Fibroblast of mammary gland (primary cell): ENCODE data around the gene SLC12A7.

ENCODE experiments used
- DNase-seq: peaks from one replicate; pipeline ENCODE4 v3.0.0-alpha.2; 2010; ENCODE audit warnings: low read depth
- H3K4me3 ChIP-seq: 2 replicates; pipeline ENCODE4 v1.5.1; 2011; ENCODE audit warnings: low read depth, mild to moderate bottlenecking, low read length, moderate library complexity; ENCODE audit not compliant: control insufficient read depth
- CTCF ChIP-seq: conservative IDR thresholded peaks from 2 replicates; pipeline ENCODE4 v1.5.1; 2011; ENCODE audit warnings: low read depth, low read length, inconsistent platforms; ENCODE audit not compliant: control insufficient read depth, insufficient read depth

The SLC12A7 gene

GRCh38 chr5:1124205-1125029, 12.6 kb upstream of the SLC12A7 start:
- DNase-seq: no peak
- H3K4me3 ChIP-seq: no peak overlapping the region
- TF ChIP-seq CTCF: no peak

DNA sequence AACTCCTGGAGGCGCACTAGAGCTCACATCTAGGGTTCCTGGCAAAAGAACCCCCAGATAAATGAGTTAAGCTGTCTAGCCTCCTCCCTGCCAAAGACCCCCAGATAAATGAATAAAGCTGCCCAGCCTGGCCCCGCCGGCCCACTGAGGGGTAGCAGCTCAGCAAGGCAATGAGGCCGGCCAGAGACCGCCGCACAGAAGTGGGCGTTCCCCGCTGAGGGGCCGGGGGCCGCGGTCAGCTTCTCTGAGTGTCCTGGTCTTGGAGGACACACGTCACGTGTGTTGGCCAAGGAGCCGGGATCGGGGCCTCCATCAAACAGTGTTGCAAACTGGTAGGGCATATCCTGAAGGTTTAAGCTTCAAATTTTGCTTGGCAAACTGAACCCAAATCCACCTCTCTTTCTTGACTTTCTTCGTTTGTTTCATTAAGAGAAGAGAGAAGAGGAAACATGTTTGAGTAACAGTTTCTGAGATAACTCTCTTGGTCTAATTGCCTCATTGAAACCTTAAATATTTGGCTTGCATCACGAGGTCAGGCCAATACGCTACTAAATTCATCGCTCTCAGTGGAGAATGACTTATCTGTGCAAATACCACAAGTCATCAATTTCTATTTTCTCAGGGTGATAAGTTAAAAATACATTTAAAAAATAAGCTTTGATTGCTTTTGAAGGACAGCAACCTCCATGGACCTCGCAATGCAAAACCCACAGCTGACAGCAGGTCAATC, 11.7 kb upstream of the SLC12A7 start:
- no peak overlapping the region for H3K4me3 ChIP-seq
- no peak for TF ChIP-seq CTCF
- DNase-seq: no peak

- H3K4me3 ChIP-seq: no peak overlapping the region
- TF ChIP-seq CTCF: no peak
- no peak for DNase-seq
Observed at GRCh38 chr5:1122511-1123294, 10.8 kb upstream of the SLC12A7 start.

- no peak overlapping the region for H3K4me3 ChIP-seq
- no peak for DNase-seq
- no peak for TF ChIP-seq CTCF
Observed at GRCh38 chr5:1121891-1122290, 10.0 kb upstream of the SLC12A7 start.

GRCh38 chr5:1121044-1121443, 9.2 kb upstream of the SLC12A7 start:
- TF ChIP-seq CTCF: no peak
- H3K4me3 ChIP-seq: no peak overlapping the region
- no peak for DNase-seq

DNA sequence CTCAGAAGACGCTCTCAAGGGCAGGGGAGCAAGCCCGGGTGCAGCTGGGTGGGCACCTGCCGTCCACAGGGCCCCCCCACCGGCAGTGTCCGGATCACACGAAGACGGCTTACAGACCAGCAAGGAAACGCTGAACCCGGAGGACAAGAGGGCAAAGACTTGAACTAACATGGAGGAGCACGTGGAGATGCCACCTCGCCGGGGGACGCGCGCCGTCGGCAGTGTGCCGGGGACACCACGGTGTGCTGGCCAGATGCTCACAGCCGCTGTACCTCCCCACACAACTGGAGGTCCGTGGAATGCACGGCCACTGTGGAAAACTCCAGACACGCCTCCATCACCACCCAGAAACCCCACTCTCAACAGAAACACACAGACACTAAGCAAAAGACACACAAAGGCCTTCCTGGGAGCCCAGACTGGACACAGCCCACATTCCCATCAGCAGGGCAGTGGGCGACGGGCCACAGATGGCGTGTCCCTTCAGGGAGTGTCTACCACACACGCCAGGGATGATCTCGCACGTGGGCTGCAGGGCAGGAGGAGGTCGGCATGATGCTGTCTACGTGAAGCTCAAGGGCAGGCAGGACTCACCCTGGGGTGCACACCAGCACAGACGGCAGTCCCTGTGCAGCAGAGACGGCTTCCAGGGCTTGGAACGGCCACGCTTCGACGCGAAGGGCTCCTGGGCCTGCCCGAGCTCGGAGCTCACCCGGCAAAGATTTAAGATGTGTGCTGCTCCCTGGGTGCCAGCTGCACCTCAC, 8.6 kb upstream of the SLC12A7 start:
- DNase-seq: no peak
- no peak for TF ChIP-seq CTCF
- H3K4me3 ChIP-seq: no peak overlapping the region
